HK-2 (cell line): ENCODE data around the gene PLXNB1.

ENCODE experiments used
- DNase-seq: peaks from one replicate; pipeline ENCODE4 v3.0.0-alpha.2; 2018; ENCODE audit not compliant: unreplicated experiment

Gene PLXNB1

GRCh38 chr3:48417529-48418108 lies 12.3 kb downstream of the PLXNB1 start:
- DNase-seq, result no peak

DNA sequence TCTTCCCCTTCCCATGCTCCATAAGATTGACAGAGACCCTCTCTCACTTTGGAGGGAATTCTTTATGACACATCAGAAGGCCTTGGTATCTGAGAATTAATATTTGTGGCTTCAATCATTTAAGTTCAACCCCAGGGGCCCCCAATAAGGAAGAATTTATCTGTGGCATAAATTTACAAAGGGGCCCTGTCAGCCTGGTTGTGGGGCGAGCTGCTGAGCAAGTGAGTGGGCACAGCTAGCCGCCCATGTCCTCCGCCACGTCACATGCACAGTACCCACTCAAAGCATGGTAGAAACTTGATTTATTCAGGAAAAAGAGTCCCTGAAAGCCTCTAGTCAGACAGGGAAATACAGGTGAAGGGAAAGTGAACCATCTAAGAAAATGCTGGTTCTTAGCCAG lies 13.3 kb downstream of the PLXNB1 start:
- DNase-seq, result no peak

DNA sequence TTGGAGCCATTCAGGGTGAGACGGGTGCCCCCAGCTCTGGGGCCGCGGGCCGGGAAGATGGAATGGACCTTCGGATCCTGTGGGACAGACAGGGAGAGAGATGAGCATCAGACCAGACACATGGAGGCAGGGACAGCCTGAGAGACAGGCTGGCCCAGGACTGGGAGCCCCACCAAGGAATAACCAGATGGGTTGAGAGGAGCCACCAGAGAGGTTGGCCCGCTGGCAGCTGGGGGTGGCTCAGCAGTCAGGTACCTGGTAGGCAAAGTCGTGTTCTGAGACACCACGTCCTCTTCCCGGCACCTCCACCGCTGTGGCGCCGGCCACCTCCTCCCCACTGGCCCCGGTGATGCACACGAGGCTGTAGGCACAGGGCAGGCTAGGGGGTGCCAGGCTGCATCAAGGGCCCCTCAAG lies 13.8 kb downstream of the PLXNB1 start:
- DNase-seq, result no peak

DNA sequence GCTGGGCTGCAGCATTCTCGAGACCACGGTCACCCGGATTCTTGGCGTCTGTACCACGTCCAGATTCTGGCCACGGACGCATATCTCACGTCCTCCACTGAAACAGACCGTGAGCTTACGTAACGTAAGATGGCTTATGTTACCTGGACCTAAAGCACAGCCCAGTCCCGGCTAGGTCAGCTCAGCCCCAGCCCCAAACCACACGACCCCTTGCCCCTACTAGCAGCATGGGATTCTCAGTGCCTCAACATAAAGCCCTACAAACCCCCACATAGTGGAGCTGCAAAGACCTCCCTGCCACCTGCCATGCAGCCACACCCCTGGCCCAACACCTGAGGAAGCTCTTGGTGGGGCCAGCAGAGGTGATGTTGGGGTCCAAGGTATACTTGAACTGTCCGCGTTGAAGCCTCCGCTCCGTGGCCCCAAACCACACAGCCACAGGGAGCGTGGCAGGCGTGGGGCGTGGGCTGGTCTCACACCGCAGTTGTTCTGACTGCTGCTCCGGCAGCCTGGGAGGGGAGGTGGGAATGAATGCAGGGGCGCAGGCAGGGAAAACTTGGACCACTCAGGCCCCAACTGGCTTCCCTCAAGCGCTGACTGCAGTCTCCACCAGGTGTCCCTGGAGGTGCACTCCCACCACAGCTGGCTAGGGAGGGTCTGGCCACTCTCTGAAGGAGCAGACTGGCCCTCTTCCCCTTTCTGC lies 14.5 kb downstream of the PLXNB1 start:
- no peak for DNase-seq

- no peak for DNase-seq
Measured at GRCh38 chr3:48414376-48415250, 15.3 kb downstream of the PLXNB1 start.

GRCh38 chr3:48413611-48414010 lies 16.3 kb downstream of the PLXNB1 start:
- DNase-seq, result no peak

DNA sequence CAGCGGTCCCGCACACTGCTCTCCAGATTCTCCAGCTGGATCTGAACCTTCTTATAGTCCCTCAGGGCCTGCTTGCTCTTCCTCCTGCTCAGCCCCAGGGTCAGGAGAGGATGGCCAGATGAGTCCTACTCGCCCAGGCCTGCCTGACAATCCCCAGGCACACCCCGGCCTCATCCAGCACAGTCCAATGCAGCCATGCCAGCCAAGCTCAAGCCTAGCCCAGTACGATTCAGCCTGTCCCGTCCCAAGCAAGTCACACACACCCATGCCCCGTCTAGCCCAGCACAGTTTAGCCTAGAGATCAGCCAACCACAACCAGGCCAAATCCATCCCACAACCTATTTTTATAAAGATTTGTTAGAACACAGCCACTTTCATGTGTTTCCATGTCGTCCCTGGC lies 16.8 kb downstream of the PLXNB1 start:
- DNase-seq, result no peak

DNA sequence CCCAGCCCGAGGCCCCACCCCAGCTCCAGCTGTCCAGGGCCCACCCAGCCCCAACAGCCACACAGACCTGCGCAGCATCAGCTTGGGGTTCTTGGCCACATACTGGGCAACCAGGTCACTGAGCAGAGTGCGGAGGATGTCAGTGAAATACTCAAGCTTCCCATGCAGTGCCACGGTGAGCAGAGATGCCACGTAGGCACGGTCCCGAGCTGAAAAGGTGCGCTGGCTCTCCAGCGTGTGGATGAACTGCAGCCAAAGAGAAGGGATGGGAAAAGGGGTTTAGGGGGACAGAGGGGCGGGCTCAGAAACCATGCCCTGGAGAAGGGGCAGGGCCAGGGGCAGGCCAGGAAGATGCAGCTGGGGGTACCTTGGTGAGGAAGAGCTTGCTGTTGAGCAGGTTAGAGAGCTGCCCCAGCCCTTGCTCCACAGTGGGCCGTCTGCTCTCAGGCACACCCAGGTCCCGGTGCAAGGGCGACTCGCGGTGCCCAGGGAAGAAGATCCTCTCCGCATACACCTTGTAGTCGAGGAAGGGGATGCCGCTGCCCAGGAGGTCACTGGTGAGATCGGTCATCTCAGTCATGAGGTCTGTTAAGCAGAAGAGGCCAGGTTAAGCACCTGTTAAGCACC lies 17.4 kb downstream of the PLXNB1 start:
- DNase-seq, result no peak

GRCh38 chr3:48411606-48412374 lies 18.1 kb downstream of the PLXNB1 start:
- no peak for DNase-seq

DNA sequence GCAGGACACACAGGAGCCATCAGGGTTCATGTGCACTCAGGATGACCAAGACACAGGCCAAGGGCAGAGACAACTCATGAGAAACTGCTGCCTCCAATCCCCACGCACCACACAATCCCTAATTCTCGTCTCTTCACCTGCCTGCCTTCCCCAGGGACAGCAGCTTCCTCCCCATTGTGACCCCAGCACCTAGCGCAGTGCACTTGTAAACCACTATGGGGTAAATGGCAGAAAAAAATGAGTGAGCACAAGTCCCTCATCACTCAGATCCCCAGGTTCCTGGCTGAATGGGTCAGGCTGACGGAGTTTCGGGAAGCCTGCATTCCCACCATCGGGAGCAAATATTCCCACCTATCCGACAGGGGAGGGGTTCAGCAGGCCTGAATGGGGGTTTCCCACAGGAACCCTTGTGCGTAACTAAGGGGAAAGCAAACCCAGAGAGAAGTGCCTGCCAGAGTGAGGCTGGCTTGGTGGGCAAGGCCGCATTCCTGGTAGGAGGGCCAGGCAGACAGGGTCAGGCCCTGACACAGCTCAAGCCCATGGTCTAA lies 18.8 kb downstream of the PLXNB1 start:
- DNase-seq, result no peak

GRCh38 chr3:48410205-48411040 lies 19.5 kb downstream of the PLXNB1 start:
- DNase-seq, result no peak

DNA sequence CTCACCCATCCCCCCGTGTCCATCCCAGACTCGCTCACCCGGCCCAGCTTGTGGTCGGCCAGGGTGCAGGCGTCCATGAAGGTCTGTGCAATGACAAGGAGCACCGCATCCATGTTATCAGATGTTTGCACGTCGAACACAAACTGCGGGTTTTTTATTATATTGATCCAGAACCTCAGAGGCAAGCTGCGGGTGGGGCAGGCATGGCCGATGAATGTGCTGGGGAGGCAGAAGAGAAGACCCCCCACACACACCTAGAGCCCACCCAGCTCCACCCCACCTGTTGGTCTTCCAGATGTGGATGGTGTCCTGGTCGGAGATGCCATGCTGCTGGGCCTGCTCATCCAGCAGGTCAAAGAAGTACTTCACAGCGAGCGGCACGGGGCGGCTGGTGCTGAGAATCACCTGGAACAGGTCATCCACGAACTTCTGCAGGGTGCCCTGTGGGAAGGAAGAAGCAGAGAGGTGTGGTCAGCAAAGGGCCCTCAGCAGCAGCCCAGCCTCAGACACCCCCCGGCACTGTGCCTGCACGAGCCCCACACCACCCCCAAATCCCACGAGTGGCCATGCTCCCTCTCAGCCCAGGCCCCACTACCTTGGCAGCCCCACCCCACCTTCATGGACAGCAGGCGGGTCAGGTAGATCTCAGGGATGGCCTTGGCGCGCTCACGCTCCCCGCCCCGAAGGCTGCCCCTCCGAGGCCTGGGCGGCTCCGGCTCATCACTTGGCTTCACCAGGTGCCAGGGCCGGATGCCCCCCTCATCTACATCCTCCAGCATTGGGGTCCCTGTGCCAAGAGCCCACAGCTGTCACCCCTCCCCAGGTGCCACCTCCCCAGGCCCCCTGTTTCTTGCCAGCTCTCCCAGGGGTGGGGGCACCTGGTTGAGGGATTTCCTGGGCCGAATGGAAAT lies 20.3 kb downstream of the PLXNB1 start:
- no peak for DNase-seq

GRCh38 chr3:48408823-48409281 lies 21.0 kb downstream of the PLXNB1 start:
- DNase-seq, result no peak

GRCh38 chr3:48407542-48408099 lies 22.3 kb downstream of the PLXNB1 start:
- no peak for DNase-seq

DNA sequence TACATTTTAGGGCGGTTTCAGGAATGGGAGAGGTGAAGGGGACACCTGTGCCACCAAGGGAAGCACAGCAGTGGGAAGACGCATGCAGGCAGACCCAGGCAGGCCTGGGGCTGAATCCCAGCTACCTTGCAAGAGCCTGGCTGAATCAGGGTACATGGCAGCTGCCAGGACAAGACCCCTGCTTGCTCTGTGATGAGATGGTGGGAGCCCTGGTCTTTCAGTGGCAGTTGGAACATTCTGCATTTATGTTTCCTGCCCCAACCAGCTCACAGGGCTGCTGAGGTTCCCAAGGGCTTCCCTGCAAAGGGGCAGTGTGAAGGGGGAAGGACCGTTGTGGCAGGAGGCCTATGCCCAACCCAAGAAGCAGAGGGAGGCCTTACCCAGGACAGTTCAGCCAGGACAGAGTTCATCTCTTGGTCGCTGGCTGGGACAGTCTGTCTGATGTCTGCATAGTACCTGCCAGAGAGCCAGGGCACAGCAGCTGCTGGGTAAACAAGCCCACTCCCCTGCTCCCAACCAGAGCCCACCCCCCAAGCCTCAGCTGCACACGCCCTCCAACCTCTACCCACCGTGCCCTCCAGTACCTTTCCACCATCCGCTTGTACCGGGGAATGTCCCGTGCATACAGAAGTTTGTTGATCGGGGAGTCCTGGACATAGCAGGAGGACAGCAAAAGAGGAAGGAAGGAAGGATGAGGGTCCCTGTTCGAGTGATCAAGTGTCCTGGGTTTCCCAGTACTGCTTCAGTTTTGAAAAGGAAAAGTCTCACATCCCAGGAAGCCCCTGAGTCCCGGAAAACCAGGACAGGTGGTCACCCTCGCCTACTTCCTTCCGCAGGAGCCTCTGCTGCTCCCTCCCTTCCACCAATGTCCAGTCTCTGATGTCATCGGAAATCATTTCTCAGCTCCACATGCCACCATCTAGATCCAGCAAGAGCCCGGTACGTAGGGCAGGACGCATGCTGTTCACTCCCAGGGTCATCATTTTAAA lies 23.1 kb downstream of the PLXNB1 start:
- no peak for DNase-seq

DNA sequence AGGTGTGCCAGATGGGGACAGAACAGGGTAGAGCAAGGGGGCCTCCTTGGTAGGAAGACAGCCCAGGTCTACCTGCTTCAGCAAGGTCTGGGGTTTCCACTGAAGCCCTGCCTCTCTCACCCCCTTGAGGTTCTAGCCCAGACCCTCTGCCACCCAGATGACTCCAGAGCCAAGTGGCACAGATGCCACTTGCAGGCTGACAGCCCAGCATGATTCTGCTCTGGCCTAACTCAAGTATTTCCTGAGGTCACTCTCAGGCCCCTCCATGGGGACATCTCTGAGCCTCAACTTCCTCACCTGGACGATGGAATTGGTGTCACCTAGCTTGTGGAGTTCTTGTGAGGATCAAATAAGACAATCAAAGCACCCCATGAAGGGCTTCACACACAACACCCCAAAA lies 23.9 kb downstream of the PLXNB1 start:
- no peak for DNase-seq

- no peak for DNase-seq
Measured at GRCh38 chr3:48405343-48405881, 24.5 kb downstream of the PLXNB1 start.
